Mesothelial cell of epicardium (in vitro differentiated cells): Measurements from ENCODE around the gene TUBA4B. TPM values are rescaled to one million over a fixed set of nuclear protein-coding genes. Genes with fewer than 3 reads are reported as not detected.

Source experiments
- DNase-seq, 2 experiments: peaks; one replicate each; pipeline ENCODE4 v3.0.0; 2021; ENCODE audit warnings: low spot score in 2 of 2; ENCODE audit not compliant: unreplicated experiment in 2 of 2
- H3K27ac Mint-ChIP-seq: 2 replicates; pipeline ENCODE4 v1.8.0; 2021; ENCODE audit warnings: mixed read lengths
- H3K27me3 Mint-ChIP-seq: 2 replicates; pipeline ENCODE4 v1.8.0; 2021; ENCODE audit warnings: low read depth, mixed read lengths
- H3K36me3 Mint-ChIP-seq: 2 replicates; pipeline ENCODE4 v1.8.0; 2021; ENCODE audit warnings: mixed read lengths
- H3K4me1 Mint-ChIP-seq: 2 replicates; pipeline ENCODE4 v1.8.0; 2021; ENCODE audit warnings: mixed read lengths
- H3K4me3 Mint-ChIP-seq: 2 replicates; pipeline ENCODE4 v1.8.0; 2021; ENCODE audit warnings: mild to moderate bottlenecking, moderate library complexity, mixed read lengths
- H3K9me3 Mint-ChIP-seq: 2 replicates; pipeline ENCODE4 v1.8.0; 2021; ENCODE audit warnings: mixed read lengths
- total RNA-seq: library from RNA; stranded (reverse); gene quantifications from 3 replicates; pipeline ENCODE4 v1.2.1, GENCODE V29; 2021
- TF ChIP-seq, protein P1 (sequence below): fragments of 200-600 bp; sonication (generic); IDR thresholded peaks from one replicate; pipeline ENCODE4 v1.5.0; 2021; ENCODE audit warnings: antibody characterized with exemption; ENCODE audit not compliant: unreplicated experiment

TUBA4B gene
- total RNA-seq, 1 donor from 2014 or later: not detected

DNA sequence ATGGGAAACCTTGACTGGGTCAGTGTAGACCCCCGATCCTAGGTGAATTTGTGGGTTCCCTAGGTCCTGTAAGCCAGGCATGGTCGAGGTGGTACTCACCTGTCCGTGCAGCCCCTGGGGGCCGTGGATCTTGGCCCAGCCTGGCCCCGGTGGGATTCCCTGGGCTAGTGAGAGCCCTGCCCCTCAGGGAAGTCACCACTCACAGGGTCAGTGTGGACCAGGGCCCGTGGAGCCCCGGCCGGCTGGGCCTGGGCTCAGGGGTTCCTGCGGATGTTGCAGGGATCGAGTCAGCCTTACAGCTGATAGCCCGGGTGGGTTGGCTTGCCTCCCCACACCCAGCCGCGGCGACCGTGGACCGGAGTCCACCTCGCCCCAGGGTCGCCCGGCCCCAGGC is 24.1 kb upstream of the TUBA4B start:
- Mint-ChIP-seq H3K9me3 (no peaks in the 10 kb centered on the region), H3K27ac (peak overlapping the region; percentile 76), H3K36me3 (peaks cover 20% of the 10 kb centered on the region), H3K27me3 (no peaks in the 10 kb centered on the region), H3K4me3 (peak overlapping the region; percentile 99), H3K4me1 (peaks cover 23% of the 10 kb centered on the region)
- no peak for DNase-seq
- TF ChIP-seq, protein P1, sequence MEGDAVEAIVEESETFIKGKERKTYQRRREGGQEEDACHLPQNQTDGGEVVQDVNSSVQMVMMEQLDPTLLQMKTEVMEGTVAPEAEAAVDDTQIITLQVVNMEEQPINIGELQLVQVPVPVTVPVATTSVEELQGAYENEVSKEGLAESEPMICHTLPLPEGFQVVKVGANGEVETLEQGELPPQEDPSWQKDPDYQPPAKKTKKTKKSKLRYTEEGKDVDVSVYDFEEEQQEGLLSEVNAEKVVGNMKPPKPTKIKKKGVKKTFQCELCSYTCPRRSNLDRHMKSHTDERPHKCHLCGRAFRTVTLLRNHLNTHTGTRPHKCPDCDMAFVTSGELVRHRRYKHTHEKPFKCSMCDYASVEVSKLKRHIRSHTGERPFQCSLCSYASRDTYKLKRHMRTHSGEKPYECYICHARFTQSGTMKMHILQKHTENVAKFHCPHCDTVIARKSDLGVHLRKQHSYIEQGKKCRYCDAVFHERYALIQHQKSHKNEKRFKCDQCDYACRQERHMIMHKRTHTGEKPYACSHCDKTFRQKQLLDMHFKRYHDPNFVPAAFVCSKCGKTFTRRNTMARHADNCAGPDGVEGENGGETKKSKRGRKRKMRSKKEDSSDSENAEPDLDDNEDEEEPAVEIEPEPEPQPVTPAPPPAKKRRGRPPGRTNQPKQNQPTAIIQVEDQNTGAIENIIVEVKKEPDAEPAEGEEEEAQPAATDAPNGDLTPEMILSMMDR: no peak

DNA sequence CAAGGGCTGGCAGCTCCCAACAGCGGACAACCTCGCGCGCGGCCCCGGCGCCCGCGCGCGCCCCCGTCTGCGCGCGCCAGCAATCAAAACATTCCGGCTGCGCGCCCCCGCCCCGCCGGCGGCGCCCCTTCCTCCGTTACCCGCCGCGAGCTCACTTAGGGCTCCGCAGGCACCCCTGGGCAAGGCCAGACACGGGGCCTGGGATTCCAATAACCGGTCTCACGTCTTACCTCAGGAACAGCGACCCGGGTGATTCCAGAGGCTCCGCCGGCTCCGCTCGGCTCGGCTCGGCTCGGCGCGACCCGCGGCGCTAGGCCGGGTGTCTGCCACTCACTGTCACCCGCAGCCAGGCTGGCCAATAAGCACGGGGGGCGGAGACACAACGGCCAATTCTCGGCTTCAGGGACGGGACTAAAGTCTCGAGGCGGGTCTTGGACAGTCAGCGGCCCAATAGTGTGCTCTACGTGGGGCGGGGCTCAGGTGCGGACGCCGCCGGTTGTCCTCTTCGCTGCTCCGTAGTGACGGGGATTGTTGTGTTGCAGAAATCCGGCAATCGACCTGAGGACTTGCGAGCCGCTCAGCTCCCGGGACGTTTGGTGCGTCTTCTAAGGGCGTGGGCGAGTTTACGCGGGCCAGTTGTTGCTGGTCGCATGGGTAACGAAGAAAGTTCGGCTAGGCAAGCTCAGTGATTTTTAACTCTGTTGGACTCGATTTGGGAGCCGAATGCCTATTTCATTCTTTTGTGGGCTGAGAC is 23.6 kb upstream of the TUBA4B start, which contains the start of the genes ANKZF1 and ATG9A:
ANKZF1 (plus strand) TSS at position 502 of the 754 bp plus-strand sequence. CDS start 452 bp downstream, outside the sequence.
ATG9A (minus strand) TSS at position 332 of the 754 bp plus-strand sequence. CDS start 1,612 bp downstream, outside the sequence.
- Mint-ChIP-seq H3K4me3 (peak within 1 kb of the TSS; percentile 99), H3K27ac (peak within 1 kb of the TSS; percentile 98), H3K36me3 (peaks cover 17% of the 10 kb centered on the region), H3K27me3 (no peaks in the 10 kb centered on the region), H3K9me3 (no peaks in the 10 kb centered on the region), H3K4me1 (peaks cover 23% of the 10 kb centered on the region)
- TF ChIP-seq, protein P1: no peak
- DNase-seq: peak; percentile 93 to 95

DNA sequence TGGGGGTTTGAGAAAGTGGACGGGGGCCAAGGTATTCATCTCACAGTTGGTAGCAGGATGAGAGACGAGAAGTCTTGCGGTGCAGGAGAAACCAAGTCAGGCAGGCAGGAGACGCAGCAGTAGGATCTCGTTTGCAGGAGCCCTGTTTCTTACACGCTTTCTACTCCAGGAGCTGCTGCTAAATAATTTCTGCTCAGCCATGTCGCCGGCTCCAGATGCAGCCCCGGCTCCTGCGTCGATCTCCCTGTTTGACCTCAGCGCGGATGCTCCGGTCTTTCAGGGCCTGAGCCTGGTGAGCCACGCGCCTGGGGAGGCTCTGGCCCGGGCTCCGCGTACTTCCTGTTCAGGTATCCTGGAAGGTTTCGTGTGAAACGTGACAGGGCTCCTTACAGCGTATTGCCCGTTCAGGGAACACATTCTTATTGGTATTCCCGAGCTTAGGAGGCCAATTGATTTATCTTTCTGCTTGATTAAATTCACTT is 22.9 kb upstream of the TUBA4B start:
- Mint-ChIP-seq H3K4me3 (peak overlapping the region; percentile 99), H3K36me3 (peaks cover 15% of the 10 kb centered on the region), H3K4me1 (peaks cover 23% of the 10 kb centered on the region), H3K27me3 (no peaks in the 10 kb centered on the region), H3K9me3 (no peaks in the 10 kb centered on the region), H3K27ac (peak overlapping the region; percentile 98)
- TF ChIP-seq, protein P1: no peak
- DNase-seq: peak in 1 of 2 experiments; percentile 55

DNA sequence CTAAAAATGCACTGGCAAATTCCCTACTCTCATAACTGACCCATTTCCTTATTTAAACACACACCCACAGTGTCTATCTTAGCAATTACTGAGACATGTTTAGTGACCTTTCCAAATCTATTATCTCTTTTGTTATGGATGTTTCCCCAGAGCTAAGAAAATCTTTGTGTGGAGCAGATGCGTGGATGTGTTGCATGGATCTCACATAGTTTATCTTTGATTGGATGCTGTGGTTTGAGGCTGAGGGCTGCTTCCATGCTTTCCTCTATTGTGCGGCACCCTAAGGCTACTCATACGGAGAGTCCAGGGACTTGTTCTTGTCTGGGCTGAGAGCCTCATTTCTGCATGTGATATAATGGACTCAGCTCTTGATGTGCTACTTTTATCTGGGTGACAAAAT is 18.7 kb upstream of the TUBA4B start:
- H3K4me3 Mint-ChIP-seq: no peak overlapping the region
- H3K9me3 Mint-ChIP-seq: no peaks in the 10 kb centered on the region
- no peaks in the 10 kb centered on the region for H3K27me3 Mint-ChIP-seq
- TF ChIP-seq, protein P1: no peak
- H3K4me1 Mint-ChIP-seq: peaks cover 9% of the 10 kb centered on the region
- DNase-seq: no peak
- H3K36me3 Mint-ChIP-seq: peaks cover 15% of the 10 kb centered on the region
- H3K27ac Mint-ChIP-seq: no peak overlapping the region

DNA sequence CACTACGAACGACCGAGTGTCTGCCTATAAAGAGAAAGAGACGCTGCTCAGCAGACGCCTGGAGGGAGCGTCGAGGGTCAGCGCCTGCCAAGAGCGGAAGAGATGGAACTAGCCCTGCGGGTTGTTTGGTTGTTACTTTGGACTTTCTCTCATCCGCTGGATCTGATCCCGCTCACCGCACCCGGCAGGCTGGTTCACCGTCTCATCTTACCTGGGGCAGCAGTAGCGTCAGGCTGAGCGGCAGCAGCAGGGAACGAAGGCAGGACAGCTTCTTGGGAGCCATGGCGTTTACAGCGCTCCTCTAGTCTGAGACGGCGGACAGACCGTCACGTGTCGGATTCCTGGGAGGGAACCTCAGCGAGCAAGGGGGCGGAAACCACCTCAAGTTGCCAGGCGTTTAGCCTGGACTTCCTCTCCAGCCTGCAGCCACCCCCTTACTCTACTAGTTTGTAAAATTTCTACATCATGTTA is 9.7 kb upstream of the TUBA4B start:
- DNase-seq: no peak
- H3K4me1 Mint-ChIP-seq: peaks cover 11% of the 10 kb centered on the region
- H3K36me3 Mint-ChIP-seq: no peaks in the 10 kb centered on the region
- H3K27ac Mint-ChIP-seq: no peak overlapping the region
- peak overlapping the region; percentile 52 for H3K4me3 Mint-ChIP-seq
- no peaks in the 10 kb centered on the region for H3K27me3 Mint-ChIP-seq
- H3K9me3 Mint-ChIP-seq: no peaks in the 10 kb centered on the region
- TF ChIP-seq, protein P1: no peak
